SH-SY5Y (cell line): ENCODE data around the gene ACD.

Experiments
- GATA2 ChIP-seq: IDR thresholded peaks from 2 replicates; pipeline ENCODE4 v1.6.1; 2011; ENCODE audit warnings: mild to moderate bottlenecking, low read depth, low read length
- GATA3 ChIP-seq: IDR thresholded peaks from 2 replicates; pipeline ENCODE4 v1.6.1; 2011; ENCODE audit warnings: low read depth, mild to moderate bottlenecking, low read length, moderate library complexity

GRCh38 chr16:67672739-67673662 lies 12.9 kb upstream of the ACD start:
- no peak for TF ChIP-seq GATA2
- no peak for TF ChIP-seq GATA3
